ENCODE data around the gene TMPRSS3. TPM values are rescaled to one million over a fixed set of nuclear protein-coding genes. Genes with fewer than 3 reads are reported as not detected.

TMPRSS3 gene
- polyA plus RNA-seq, 1 experiment: not detected

DNA sequence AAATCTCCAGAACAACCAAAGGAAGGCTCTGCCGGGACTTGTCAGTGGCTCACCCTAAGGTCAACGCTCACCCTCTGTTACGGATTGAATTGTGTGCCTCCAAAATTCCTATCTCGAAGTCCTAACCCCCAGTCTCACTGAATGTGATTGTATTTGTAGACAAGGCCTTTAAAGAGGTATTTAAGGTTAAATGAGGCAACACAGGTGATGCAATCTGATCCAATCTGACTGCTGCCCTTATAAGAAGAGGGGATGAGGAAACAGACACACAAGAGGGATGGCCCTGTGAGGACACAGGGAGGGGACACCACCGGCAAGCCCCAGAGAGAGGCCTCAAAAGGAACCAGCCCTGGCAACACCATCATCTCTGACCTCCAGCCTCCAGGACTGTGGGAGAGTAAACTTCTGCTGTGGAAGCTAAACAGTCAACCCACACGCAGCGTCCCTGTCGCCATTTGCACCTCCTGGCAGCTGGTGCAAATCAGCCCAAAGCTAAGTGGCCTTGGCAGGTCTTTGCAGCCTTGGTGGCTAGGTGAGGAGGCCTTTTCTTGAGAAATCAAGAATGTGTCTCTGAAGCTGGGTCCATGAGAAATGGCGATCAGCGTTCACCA lies 32.1 kb upstream of the TMPRSS3 start:
- H3K36me3 ChIP-seq (ENCODE audit: control insufficient read depth, insufficient read depth, low read length): no peaks in the 10 kb centered on the region
- ChIA-PET POLR2A (no interaction called here), CTCF (no interaction called here)
- H3K27me3 ChIP-seq (ENCODE audit: control insufficient read depth, insufficient read depth, low read length): no peaks in the 10 kb centered on the region
- TF ChIP-seq, protein P1, sequence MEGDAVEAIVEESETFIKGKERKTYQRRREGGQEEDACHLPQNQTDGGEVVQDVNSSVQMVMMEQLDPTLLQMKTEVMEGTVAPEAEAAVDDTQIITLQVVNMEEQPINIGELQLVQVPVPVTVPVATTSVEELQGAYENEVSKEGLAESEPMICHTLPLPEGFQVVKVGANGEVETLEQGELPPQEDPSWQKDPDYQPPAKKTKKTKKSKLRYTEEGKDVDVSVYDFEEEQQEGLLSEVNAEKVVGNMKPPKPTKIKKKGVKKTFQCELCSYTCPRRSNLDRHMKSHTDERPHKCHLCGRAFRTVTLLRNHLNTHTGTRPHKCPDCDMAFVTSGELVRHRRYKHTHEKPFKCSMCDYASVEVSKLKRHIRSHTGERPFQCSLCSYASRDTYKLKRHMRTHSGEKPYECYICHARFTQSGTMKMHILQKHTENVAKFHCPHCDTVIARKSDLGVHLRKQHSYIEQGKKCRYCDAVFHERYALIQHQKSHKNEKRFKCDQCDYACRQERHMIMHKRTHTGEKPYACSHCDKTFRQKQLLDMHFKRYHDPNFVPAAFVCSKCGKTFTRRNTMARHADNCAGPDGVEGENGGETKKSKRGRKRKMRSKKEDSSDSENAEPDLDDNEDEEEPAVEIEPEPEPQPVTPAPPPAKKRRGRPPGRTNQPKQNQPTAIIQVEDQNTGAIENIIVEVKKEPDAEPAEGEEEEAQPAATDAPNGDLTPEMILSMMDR (IDR thresholded peaks at IDR 0.05; ENCODE audit: insufficient read depth, low read depth, low read length): no peak
- H3K4me3 ChIP-seq (ENCODE audit: low read depth, low read length): no peak overlapping the region
- no peak for DNase-seq (ENCODE audit: low read depth)

DNA sequence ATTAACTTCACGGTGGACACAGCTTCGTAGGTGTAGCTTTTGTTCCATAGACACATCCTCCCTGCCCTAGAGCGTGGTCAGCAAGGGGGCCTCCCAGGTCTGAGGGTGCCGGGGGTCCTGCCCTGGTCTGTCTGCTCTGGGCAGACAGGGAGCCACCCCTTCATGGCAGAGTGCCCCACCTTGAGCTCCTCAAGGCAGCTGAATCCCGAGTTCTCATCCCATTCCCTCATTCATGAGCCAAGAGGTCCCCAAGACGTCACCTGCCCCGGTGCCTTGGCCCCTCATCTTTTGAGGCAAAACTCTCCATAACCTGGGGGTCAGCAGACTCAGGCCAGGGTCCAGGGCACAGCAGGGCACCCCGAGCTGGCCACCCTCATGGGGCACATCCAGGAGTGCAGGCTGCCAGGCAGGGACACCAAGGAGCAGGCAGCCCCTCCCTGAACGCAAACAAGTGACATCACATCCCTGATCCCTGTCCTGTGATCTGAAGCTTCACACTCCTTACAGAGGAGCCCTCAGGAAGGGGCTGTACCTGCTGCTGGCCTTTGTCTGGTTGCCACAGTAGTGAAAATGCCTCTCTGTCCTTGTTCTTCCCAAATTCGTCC lies 31.1 kb upstream of the TMPRSS3 start:
- Histone ChIP-seq H3K36me3 (ENCODE audit: control insufficient read depth, insufficient read depth, low read length) (no peaks in the 10 kb centered on the region), H3K27me3 (ENCODE audit: control insufficient read depth, insufficient read depth, low read length) (no peaks in the 10 kb centered on the region; the same call in 1 of the 2 replicates), H3K4me3 (ENCODE audit: low read depth, low read length) (no peak overlapping the region)
- POLR2A ChIA-PET: no interaction called here
- CTCF ChIA-PET: no interaction called here
- TF ChIP-seq, protein P1 (IDR thresholded peaks at IDR 0.05; ENCODE audit: insufficient read depth, low read depth, low read length): no peak
- no peak for DNase-seq (ENCODE audit: low read depth)

DNA sequence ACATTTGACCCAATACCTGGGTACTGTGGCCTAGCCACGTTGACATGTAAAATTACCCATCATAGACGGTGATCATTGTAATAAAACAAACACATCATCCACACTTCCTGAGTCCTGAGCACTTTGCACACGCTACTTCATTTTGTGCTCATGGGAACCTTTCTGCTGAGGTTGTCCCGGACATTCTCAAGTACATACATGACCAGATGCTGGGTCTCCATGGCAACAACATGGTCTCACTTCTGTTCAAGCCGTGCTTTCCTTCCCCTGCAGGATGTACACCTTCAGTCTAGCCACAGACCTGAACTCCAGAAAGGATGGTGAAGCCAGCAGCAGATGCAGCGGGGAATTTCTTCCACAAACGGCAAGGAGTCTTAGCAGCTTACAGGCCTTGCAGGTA lies 30.6 kb upstream of the TMPRSS3 start:
- no peaks in the 10 kb centered on the region; the same call in 1 of the 2 replicates for H3K27me3 ChIP-seq (ENCODE audit: control insufficient read depth, insufficient read depth, low read length)
- no peaks in the 10 kb centered on the region for H3K36me3 ChIP-seq (ENCODE audit: control insufficient read depth, insufficient read depth, low read length)
- DNase-seq (ENCODE audit: low read depth): no peak
- ChIA-PET CTCF (no interaction called here), POLR2A (no interaction called here)
- H3K4me3 ChIP-seq (ENCODE audit: low read depth, low read length): no peak overlapping the region
- TF ChIP-seq, protein P1 (IDR thresholded peaks at IDR 0.05; ENCODE audit: insufficient read depth, low read depth, low read length): no peak

DNA sequence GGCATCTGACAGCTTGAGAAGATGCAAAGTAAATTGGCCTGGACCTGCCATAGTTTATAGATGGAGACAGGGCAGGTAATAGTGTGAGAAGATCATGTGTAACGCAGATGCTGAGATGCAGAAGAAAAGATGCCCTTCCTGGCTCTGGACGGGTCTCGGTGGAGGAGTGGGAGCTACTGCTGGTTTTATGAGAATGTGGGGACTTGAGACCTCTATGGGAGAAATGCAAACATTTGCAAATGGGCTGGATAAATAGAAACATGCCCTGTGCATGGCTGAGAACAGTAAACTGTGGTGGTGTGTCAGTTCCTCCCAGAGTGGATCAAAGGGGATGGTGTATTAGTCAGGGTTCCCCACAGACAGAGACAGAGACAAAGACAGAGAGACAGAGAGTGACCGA lies 29.7 kb upstream of the TMPRSS3 start:
- TF ChIP-seq, protein P1 (IDR thresholded peaks at IDR 0.05; ENCODE audit: insufficient read depth, low read depth, low read length): no peak
- Histone ChIP-seq H3K27me3 (ENCODE audit: control insufficient read depth, insufficient read depth, low read length) (no peaks in the 10 kb centered on the region; the same call in 1 of the 2 replicates), H3K4me3 (ENCODE audit: low read depth, low read length) (no peak overlapping the region), H3K36me3 (ENCODE audit: control insufficient read depth, insufficient read depth, low read length) (no peaks in the 10 kb centered on the region)
- ChIA-PET POLR2A (no interaction called here), CTCF (no interaction called here)
- no peak for DNase-seq (ENCODE audit: low read depth)

GRCh38 chr21:42424914-42425541 lies 29.2 kb upstream of the TMPRSS3 start:
- Histone ChIP-seq H3K36me3 (ENCODE audit: control insufficient read depth, insufficient read depth, low read length) (no peaks in the 10 kb centered on the region), H3K4me3 (ENCODE audit: low read depth, low read length) (no peak overlapping the region), H3K27me3 (ENCODE audit: control insufficient read depth, insufficient read depth, low read length) (no peaks in the 10 kb centered on the region; the same call in 1 of the 2 replicates)
- TF ChIP-seq, protein P1 (IDR thresholded peaks at IDR 0.05; ENCODE audit: insufficient read depth, low read depth, low read length): no peak
- POLR2A ChIA-PET: no interaction called here
- CTCF ChIA-PET: no interaction called here
- DNase-seq (ENCODE audit: low read depth): no peak

Data from BJ (cell line).